Measurements from ENCODE around the gene COX20.

Gene COX20

GRCh38 chr1:244843148-244843978, 7.9 kb downstream of the COX20 start:
- TF ChIP-seq YY1 (IDR thresholded peaks at IDR 0.05; ENCODE audit: insufficient read depth, insufficient read length): no peak
- no peak for TF ChIP-seq ZNF274 (IDR thresholded peaks at IDR 0.05; ENCODE audit: low read depth, low read length)
- TF ChIP-seq SUZ12 (IDR thresholded peaks at IDR 0.05; ENCODE audit: extremely low read depth, insufficient read depth, insufficient read length): no peak
- no peak overlapping the region for H3K9ac ChIP-seq (ENCODE audit: insufficient read length, low read depth)

GRCh38 chr1:244844155-244845121, 9.0 kb downstream of the COX20 start:
- H3K4me3 ChIP-seq (ENCODE audit: insufficient read length, low read depth): no peak overlapping the region
- no peaks in the 10 kb centered on the region for H3K9me3 ChIP-seq (ENCODE audit: insufficient read depth, low read length)
- peaks cover 94% of the 10 kb centered on the region for H3K36me3 ChIP-seq (ENCODE audit: insufficient read depth, insufficient read length, low read length)
- H3K27me3 ChIP-seq (ENCODE audit: insufficient read depth, insufficient read length): no peaks in the 10 kb centered on the region
- no peaks in the 10 kb centered on the region for H3K4me1 ChIP-seq (ENCODE audit: insufficient read depth, insufficient read length)
- no peak for DNase-seq (ENCODE audit: low read depth, low spot score)
- H3K9ac ChIP-seq (ENCODE audit: insufficient read length, low read depth): no peak overlapping the region
- no peak for TF ChIP-seq SUZ12 (IDR thresholded peaks at IDR 0.05; ENCODE audit: extremely low read depth, insufficient read depth, insufficient read length)
- TF ChIP-seq YY1 (IDR thresholded peaks at IDR 0.05; ENCODE audit: insufficient read depth, insufficient read length): no peak
- no peak for TF ChIP-seq ZNF274 (IDR thresholded peaks at IDR 0.05; ENCODE audit: low read depth, low read length)

More at GRCh38 chr1:244843148-244843978, 7.9 kb downstream of the COX20 start:
- Histone ChIP-seq H3K9me3 (ENCODE audit: insufficient read depth, low read length) (no peaks in the 10 kb centered on the region), H3K36me3 (ENCODE audit: insufficient read depth, insufficient read length, low read length) (peaks cover 91% of the 10 kb centered on the region), H3K27me3 (ENCODE audit: insufficient read depth, insufficient read length) (no peaks in the 10 kb centered on the region), H3K4me1 (ENCODE audit: insufficient read depth, insufficient read length) (no peaks in the 10 kb centered on the region), H3K4me3 (ENCODE audit: insufficient read length, low read depth) (no peak overlapping the region)
- DNase-seq (ENCODE audit: low read depth, low spot score): no peak

GRCh38 chr1:244846653-244847052, 11.2 kb downstream of the COX20 start:
- H3K4me3 ChIP-seq (ENCODE audit: insufficient read length, low read depth): no peak overlapping the region
- peaks cover 99% of the 10 kb centered on the region for H3K36me3 ChIP-seq (ENCODE audit: insufficient read depth, insufficient read length, low read length)
- H3K4me1 ChIP-seq (ENCODE audit: insufficient read depth, insufficient read length): no peaks in the 10 kb centered on the region
- H3K27me3 ChIP-seq (ENCODE audit: insufficient read depth, insufficient read length): no peaks in the 10 kb centered on the region
- H3K9ac ChIP-seq (ENCODE audit: insufficient read length, low read depth): no peak overlapping the region
- TF ChIP-seq ZNF274 (IDR thresholded peaks at IDR 0.05; ENCODE audit: low read depth, low read length) (no peak), YY1 (IDR thresholded peaks at IDR 0.05; ENCODE audit: insufficient read depth, insufficient read length) (no peak), SUZ12 (IDR thresholded peaks at IDR 0.05; ENCODE audit: extremely low read depth, insufficient read depth, insufficient read length) (no peak)
- H3K9me3 ChIP-seq (ENCODE audit: insufficient read depth, low read length): no peaks in the 10 kb centered on the region
- no peak for DNase-seq (ENCODE audit: low read depth, low spot score)

GRCh38 chr1:244849189-244849866, 13.9 kb downstream of the COX20 start:
- H3K4me3 ChIP-seq (ENCODE audit: insufficient read length, low read depth): no peak overlapping the region
- no peaks in the 10 kb centered on the region for H3K4me1 ChIP-seq (ENCODE audit: insufficient read depth, insufficient read length)
- TF ChIP-seq SUZ12 (IDR thresholded peaks at IDR 0.05; ENCODE audit: extremely low read depth, insufficient read depth, insufficient read length) (no peak), ZNF274 (IDR thresholded peaks at IDR 0.05; ENCODE audit: low read depth, low read length) (no peak), YY1 (IDR thresholded peaks at IDR 0.05; ENCODE audit: insufficient read depth, insufficient read length) (no peak)
- no peak for DNase-seq (ENCODE audit: low read depth, low spot score)
- H3K36me3 ChIP-seq (ENCODE audit: insufficient read depth, insufficient read length, low read length): peaks cover 98% of the 10 kb centered on the region
- H3K27me3 ChIP-seq (ENCODE audit: insufficient read depth, insufficient read length): no peaks in the 10 kb centered on the region
- H3K9me3 ChIP-seq (ENCODE audit: insufficient read depth, low read length): no peaks in the 10 kb centered on the region
- no peak overlapping the region for H3K9ac ChIP-seq (ENCODE audit: insufficient read length, low read depth)

GRCh38 chr1:244850099-244850852, 14.8 kb downstream of the COX20 start:
- Histone ChIP-seq H3K4me3 (ENCODE audit: insufficient read length, low read depth) (no peak overlapping the region), H3K27me3 (ENCODE audit: insufficient read depth, insufficient read length) (no peaks in the 10 kb centered on the region), H3K9ac (ENCODE audit: insufficient read length, low read depth) (no peak overlapping the region), H3K36me3 (ENCODE audit: insufficient read depth, insufficient read length, low read length) (peaks cover 98% of the 10 kb centered on the region), H3K4me1 (ENCODE audit: insufficient read depth, insufficient read length) (no peaks in the 10 kb centered on the region), H3K9me3 (ENCODE audit: insufficient read depth, low read length) (no peaks in the 10 kb centered on the region)
- TF ChIP-seq SUZ12 (IDR thresholded peaks at IDR 0.05; ENCODE audit: extremely low read depth, insufficient read depth, insufficient read length): no peak
- no peak for TF ChIP-seq YY1 (IDR thresholded peaks at IDR 0.05; ENCODE audit: insufficient read depth, insufficient read length)
- TF ChIP-seq ZNF274 (IDR thresholded peaks at IDR 0.05; ENCODE audit: low read depth, low read length): no peak
- DNase-seq (ENCODE audit: low read depth, low spot score): no peak

GRCh38 chr1:244850896-244851295, 15.4 kb downstream of the COX20 start:
- DNase-seq (ENCODE audit: low read depth, low spot score): no peak
- Histone ChIP-seq H3K4me1 (ENCODE audit: insufficient read depth, insufficient read length) (no peaks in the 10 kb centered on the region), H3K36me3 (ENCODE audit: insufficient read depth, insufficient read length, low read length) (peaks cover 99% of the 10 kb centered on the region), H3K9me3 (ENCODE audit: insufficient read depth, low read length) (no peaks in the 10 kb centered on the region), H3K9ac (ENCODE audit: insufficient read length, low read depth) (no peak overlapping the region), H3K27me3 (ENCODE audit: insufficient read depth, insufficient read length) (no peaks in the 10 kb centered on the region), H3K4me3 (ENCODE audit: insufficient read length, low read depth) (no peak overlapping the region)
- no peak for TF ChIP-seq ZNF274 (IDR thresholded peaks at IDR 0.05; ENCODE audit: low read depth, low read length)
- no peak for TF ChIP-seq YY1 (IDR thresholded peaks at IDR 0.05; ENCODE audit: insufficient read depth, insufficient read length)
- TF ChIP-seq SUZ12 (IDR thresholded peaks at IDR 0.05; ENCODE audit: extremely low read depth, insufficient read depth, insufficient read length): no peak
